Measurements from ENCODE around the gene PRKD1. TPM values are rescaled to one million over a fixed set of nuclear protein-coding genes. Genes with fewer than 3 reads are reported as not detected.

PRKD1 gene
- total and polyA plus RNA-seq, 10 of the 15 experiments (the other 5 are each of a cell fraction or from before 2014, with no cell fraction given) = 0.02 to 0.56 TPM; not detected in 8

- TF ChIP-seq NKRF (conservative IDR thresholded peaks at IDR 0.05) = no peak
- no peak for TF ChIP-seq ZNF687 (IDR thresholded peaks at IDR 0.05)
- no peak for TF ChIP-seq ASH2L (IDR thresholded peaks at IDR 0.05; ENCODE audit: borderline replicate concordance, low read depth)
- TF ChIP-seq SIN3A (IDR thresholded peaks at IDR 0.05; ENCODE audit: low read depth, low read length) = no peak
- no peak for TF ChIP-seq SP1 (IDR thresholded peaks at IDR 0.05; ENCODE audit: low read depth, low read length)
- TF ChIP-seq MLLT1 (IDR thresholded peaks at IDR 0.05) = no peak
- TF ChIP-seq RAD51 (IDR thresholded peaks at IDR 0.05) = no peak
- no peak for TF ChIP-seq BACH1 (IDR thresholded peaks at IDR 0.05; ENCODE audit: borderline replicate concordance)
- no peak for TF ChIP-seq SMAD1 (IDR thresholded peaks at IDR 0.05; ENCODE audit: low read depth, partially characterized antibody)
Observed at GRCh38 chr14:29645117-29645516, 282.5 kb downstream of the PRKD1 start (continued).
